MCF 10A (cell line): ENCODE measurements around the gene ABR. TPM values are rescaled to one million over a fixed set of nuclear protein-coding genes. Genes with fewer than 3 reads are reported as not detected.

Experiments used
- BruUV-seq: library from RNA; stranded (reverse); fragments of 400-500 nt; replicated peaks from 2 replicates; lab custom pipeline; 2021; lab: Mats Ljungman, UMichigan
- CTCF ChIA-PET: fragments of 300-600 bp; sonication (Branson Sonifier 250); formaldehyde crosslinking; extraction: SDS; loops from one replicate; lab custom pipeline; 2021; ENCODE audit warnings: antibody characterized with exemption, inconsistent platforms; lab: Yijun Ruan, JAX
- POLR2A ChIA-PET: fragments of 300-600, 350-650 bp; sonication (Branson Sonifier 250); formaldehyde crosslinking; extraction: SDS; loops from one replicate; lab custom pipeline; 2020; ENCODE audit warnings: antibody characterized with exemption, inconsistent platforms; lab: Yijun Ruan, JAX
- DNase-seq: peaks from one replicate; pipeline ENCODE4 v3.0.0-alpha.2; 2018; ENCODE audit not compliant: unreplicated experiment
- H3K27ac Mint-ChIP-seq: one replicate; pipeline ENCODE4 v1.8.0; 2022; ENCODE audit warnings: mild to moderate bottlenecking, low read depth, mixed read lengths; ENCODE audit not compliant: unreplicated experiment
- H3K27me3 Mint-ChIP-seq: one replicate; pipeline ENCODE4 v1.8.0; 2022; ENCODE audit warnings: mixed read lengths; ENCODE audit not compliant: insufficient read depth, unreplicated experiment
- H3K36me3 Mint-ChIP-seq: one replicate; pipeline ENCODE4 v1.8.0; 2022; ENCODE audit warnings: mild to moderate bottlenecking, moderate library complexity, mixed read lengths; ENCODE audit not compliant: insufficient read depth, unreplicated experiment
- H3K4me1 Mint-ChIP-seq: one replicate; pipeline ENCODE4 v1.8.0; 2022; ENCODE audit warnings: mixed read lengths; ENCODE audit not compliant: insufficient read depth, unreplicated experiment
- H3K4me3 Mint-ChIP-seq: one replicate; pipeline ENCODE4 v1.8.0; 2022; ENCODE audit warnings: mild to moderate bottlenecking, moderate library complexity, mixed read lengths; ENCODE audit not compliant: unreplicated experiment
- H3K9me3 Mint-ChIP-seq: one replicate; pipeline ENCODE4 v1.8.0; 2022; ENCODE audit warnings: mixed read lengths; ENCODE audit not compliant: unreplicated experiment
- intact Hi-C: fragments of 100-400 bp; cut with micrococcal nuclease; formaldehyde crosslinking; loops from 2 replicates; pipeline ENCODE4 v1.14.1; 2022
- total RNA-seq: library from RNA; stranded (reverse); gene quantifications from 2 replicates; pipeline ENCODE4 v1.2.3, GENCODE V29; 2022
- TF ChIP-seq, protein P1 (sequence below): fragments of 200-600 bp; IDR thresholded peaks from one replicate; pipeline ENCODE4 v1.8.0; 2022; ENCODE audit warnings: antibody characterized with exemption, mild to moderate bottlenecking; ENCODE audit not compliant: unreplicated experiment

The ABR gene
- total RNA-seq, 1 experiment from 2014 or later, result 44.7 TPM

DNA sequence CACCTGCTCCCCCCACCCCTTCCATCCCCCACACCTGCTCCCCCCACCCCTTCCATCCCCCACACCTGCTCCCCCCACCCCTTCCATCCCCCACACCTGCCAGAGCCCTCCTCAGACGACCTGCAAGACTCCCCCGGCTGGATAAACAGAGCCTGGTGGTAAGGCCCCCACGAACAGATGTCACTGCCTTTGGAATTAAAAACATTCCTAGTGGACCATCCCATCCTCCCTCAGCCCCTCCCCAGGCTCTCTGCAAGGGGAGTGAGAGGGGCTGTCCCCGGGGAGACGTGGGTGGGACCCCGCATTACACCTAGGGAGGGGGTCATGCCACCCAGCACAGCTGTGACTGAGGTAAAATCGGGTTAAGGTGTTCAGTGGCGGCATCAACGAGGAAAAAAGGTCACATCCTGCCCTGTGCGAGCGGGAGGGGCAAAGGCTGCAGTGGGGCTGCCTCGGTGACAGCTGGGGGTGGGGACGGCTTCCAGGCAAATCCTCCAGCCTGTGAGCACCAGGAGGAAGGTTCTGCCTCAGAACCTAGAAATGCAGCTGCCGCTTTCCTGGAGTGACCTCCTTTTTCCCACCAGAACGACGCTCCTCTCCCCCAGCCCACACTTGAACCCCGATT is 144.1 kb downstream of the ABR start:
- Mint-ChIP-seq H3K27me3 (no peaks in the 10 kb centered on the region), H3K4me3 (no peak overlapping the region), H3K4me1 (no peaks in the 10 kb centered on the region), H3K27ac (no peak overlapping the region), H3K9me3 (no peaks in the 10 kb centered on the region), H3K36me3 (peaks cover 10% of the 10 kb centered on the region)
- ChIA-PET CTCF (no interaction called here), POLR2A (no interaction called here)
- TF ChIP-seq, protein P1, sequence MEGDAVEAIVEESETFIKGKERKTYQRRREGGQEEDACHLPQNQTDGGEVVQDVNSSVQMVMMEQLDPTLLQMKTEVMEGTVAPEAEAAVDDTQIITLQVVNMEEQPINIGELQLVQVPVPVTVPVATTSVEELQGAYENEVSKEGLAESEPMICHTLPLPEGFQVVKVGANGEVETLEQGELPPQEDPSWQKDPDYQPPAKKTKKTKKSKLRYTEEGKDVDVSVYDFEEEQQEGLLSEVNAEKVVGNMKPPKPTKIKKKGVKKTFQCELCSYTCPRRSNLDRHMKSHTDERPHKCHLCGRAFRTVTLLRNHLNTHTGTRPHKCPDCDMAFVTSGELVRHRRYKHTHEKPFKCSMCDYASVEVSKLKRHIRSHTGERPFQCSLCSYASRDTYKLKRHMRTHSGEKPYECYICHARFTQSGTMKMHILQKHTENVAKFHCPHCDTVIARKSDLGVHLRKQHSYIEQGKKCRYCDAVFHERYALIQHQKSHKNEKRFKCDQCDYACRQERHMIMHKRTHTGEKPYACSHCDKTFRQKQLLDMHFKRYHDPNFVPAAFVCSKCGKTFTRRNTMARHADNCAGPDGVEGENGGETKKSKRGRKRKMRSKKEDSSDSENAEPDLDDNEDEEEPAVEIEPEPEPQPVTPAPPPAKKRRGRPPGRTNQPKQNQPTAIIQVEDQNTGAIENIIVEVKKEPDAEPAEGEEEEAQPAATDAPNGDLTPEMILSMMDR, result no peak
- DNase-seq, result no peak
- BruUV-seq, result no TSS peak
- intact Hi-C loops, result no loop called here

DNA sequence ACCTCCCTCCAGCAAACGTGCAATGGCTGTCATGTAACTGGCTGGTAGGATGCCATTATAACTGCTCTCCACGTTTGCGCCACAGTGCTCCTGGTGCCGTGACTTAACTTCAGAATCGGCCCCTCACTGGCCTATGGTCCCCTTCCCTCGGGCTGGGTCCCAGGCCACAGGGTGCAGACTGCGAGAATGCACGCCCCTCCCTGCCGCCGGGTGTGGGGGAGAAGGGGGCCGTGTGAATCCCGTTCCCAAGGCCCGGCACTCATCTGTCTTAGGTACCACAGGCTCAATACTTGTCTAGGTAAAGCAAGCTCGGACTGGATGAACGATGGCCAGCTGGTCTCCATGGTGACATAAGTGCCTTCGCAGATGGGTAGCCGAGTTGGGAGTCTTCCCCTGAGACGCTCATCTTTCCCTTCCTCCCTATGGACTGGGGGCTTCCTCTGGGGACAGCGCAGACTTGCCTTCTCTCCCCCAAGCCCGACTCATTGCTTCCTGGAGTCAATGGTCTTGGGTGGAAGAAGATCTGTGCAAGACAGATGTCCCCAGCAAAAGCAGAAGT is 145.1 kb downstream of the ABR start:
- Mint-ChIP-seq H3K4me3 (no peak overlapping the region), H3K36me3 (peaks cover 5% of the 10 kb centered on the region), H3K27me3 (no peaks in the 10 kb centered on the region), H3K27ac (no peak overlapping the region), H3K9me3 (no peaks in the 10 kb centered on the region), H3K4me1 (no peaks in the 10 kb centered on the region)
- ChIA-PET POLR2A (no interaction called here), CTCF (interaction anchor here (0.6 kb wide), 1 partner anchor 417 kb away, joined by 4 read pairs; no protein-coding TSS in a partner anchor)
- TF ChIP-seq, protein P1, result no peak
- no peak for DNase-seq
- BruUV-seq, result no TSS peak
- intact Hi-C loops, result no loop called here

GRCh38 chr17:1033503-1033902 is 146.3 kb downstream of the ABR start:
- TF ChIP-seq, protein P1, result no peak
- no peaks in the 10 kb centered on the region for H3K27me3 Mint-ChIP-seq
- BruUV-seq, result no TSS peak
- DNase-seq, result no peak
- H3K4me3 Mint-ChIP-seq, result no peak overlapping the region
- no peak overlapping the region for H3K27ac Mint-ChIP-seq
- CTCF ChIA-PET, result interaction anchor here (0.7 kb wide), 1 partner anchor 10 kb away, joined by 3 read pairs; no protein-coding TSS in a partner anchor
- H3K4me1 Mint-ChIP-seq, result no peaks in the 10 kb centered on the region
- POLR2A ChIA-PET, result interaction anchor here (0.6 kb wide), 1 partner anchor 65 kb away, joined by 3 read pairs; no protein-coding TSS in a partner anchor
- H3K36me3 Mint-ChIP-seq, result no peaks in the 10 kb centered on the region
- H3K9me3 Mint-ChIP-seq, result no peaks in the 10 kb centered on the region
- intact Hi-C loops, result no loop called here

- H3K27me3 Mint-ChIP-seq, result no peaks in the 10 kb centered on the region
- no peaks in the 10 kb centered on the region for H3K9me3 Mint-ChIP-seq
- TF ChIP-seq, protein P1, result no peak
- H3K4me3 Mint-ChIP-seq, result no peak overlapping the region
- H3K4me1 Mint-ChIP-seq, result no peaks in the 10 kb centered on the region
- H3K36me3 Mint-ChIP-seq, result no peaks in the 10 kb centered on the region
- POLR2A ChIA-PET, result no interaction called here
- intact Hi-C loops, result no loop called here
- BruUV-seq, result no TSS peak
- CTCF ChIA-PET, result no interaction called here
- H3K27ac Mint-ChIP-seq, result no peak overlapping the region
- DNase-seq, result no peak
Measured at GRCh38 chr17:1032391-1032790, 147.4 kb downstream of the ABR start.
